Measurements from ENCODE around the gene HSPB9.
A peak's percentile ranks its signal among the peaks of the same experiment; 100 is the strongest.
"Not testable (repeated sequence)": the region's sequence is repeated elsewhere in the genome, so short reads cannot be mapped to it uniquely, and the experiment has no call there.

The HSPB9 gene

DNA sequence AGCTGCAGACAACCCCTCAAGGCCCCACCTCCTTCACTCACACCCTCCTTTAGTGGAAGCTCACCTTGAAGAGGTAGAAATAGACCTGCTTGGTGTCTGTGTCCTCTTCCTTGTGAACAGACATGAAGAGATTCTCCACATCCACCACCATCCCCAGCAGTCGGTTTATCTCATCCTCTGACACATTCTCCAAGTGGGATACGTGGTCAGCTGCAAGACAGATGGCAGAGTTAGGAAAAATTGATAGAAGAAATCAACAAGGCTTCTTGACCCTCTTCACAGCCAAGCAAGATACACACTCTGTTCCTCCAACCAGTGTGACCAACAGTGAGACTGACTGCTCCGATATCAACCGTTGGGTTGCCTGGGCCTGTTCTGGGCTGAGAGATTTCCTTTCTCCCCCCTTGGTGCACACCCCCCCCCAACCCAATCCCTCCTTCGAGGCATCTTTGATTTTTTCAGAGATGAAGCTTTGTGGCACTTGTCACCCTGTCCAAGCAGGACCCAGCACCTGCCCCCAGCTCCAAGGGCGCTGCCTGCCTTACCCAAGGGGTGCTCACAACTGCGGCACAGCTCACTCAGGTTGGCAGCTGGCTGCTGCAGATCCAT lies 2.3 kb upstream of the HSPB9 start:
- DNase-seq: no peak

DNA sequence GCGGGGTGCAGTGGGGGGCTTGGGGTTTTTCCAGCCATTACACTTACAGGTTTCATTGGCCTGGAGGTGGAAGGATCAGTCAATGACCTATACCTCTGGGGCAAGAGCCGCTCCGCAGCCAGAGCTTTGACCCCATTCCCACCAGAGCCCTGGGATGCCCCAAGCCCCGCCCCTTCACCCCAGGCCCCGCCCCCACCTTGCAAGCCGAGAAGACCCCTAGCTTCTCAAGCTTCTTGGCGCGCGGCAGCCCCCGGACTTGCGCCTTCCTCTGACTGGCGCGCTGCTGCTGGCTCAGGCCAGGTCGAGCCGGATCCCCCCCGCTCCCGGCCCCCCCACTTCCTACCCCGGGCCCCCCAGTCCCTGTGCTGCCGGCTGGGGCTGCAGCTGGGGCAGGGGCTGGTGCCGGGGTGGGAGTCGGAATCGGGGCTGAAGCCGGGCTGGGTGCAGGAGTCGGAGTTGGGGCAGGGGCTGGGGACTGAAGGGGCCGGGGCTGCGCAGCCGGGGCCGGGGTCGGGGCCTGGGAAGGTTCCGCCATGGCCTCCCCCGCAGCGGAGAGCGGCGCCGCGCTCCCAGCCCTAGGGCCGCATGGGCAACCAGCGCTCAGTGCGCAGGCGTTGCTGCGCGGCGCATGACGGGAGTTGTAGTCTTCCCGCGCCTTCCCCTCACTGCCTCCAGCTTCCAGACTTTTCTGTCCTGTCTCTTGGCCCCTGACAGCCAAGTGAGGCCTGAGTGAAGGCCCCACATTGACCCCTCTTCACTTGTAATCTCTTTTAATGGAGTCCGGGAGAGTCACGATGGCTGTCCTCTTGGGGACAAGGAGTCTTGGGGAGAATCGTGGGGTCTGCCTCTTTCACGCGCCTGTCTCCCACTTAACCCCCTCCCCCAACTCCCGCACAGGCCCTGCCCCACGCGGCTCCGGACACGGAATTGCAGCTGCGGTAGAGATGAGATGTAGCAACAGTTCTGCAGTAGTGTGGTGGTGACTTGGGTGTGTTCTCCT lies 1.5 kb upstream of the HSPB9 start, which contains the start of gene KAT2A:
TSS of gene KAT2A (minus strand) at position 598 of the 1,000 bp plus-strand sequence. CDS start at position 535, 63 bp downstream.
- DNase-seq: peak; percentile 92

DNA sequence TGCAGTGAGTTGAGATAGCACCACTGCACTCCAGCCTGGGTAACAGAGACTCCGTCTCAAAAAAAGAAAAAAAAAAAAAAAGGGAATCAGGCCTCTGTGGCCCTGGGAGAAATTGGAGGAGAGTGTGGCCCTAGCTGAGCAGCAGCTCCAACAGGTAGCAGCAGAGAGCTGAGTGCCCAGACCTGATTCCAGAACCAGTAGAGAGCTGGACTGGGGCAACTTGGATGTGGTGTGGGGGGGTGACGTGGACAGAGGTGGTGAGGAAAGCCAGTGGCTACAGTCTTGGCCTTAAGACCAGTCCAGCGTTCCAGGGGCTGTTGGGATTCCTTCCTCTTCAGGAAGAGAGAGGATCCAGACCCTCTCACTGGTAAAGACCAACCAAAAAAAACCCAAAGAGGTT lies 1.7 kb downstream of the HSPB9 start:
- no peak for DNase-seq

DNA sequence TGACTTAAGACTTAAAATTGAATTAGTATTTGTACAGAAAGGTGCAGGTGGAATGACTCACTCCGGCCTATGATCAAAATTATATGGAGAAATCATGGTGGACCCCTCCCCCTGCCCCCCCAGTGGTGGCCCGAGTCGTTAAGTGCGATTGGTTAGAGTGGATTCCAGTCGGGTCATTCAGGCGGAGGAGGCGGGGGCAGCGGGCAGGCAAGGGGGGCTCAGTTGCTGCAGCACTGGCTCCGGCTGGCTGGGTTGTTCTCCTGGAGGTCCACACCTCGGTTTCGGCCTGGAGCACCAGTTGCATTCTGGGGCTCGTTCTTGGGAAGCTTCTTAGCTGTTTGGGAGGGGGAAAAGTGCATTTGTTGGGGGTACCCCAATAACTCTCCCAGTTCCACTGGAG lies 3.0 kb downstream of the HSPB9 start:
- no peak for DNase-seq

DNA sequence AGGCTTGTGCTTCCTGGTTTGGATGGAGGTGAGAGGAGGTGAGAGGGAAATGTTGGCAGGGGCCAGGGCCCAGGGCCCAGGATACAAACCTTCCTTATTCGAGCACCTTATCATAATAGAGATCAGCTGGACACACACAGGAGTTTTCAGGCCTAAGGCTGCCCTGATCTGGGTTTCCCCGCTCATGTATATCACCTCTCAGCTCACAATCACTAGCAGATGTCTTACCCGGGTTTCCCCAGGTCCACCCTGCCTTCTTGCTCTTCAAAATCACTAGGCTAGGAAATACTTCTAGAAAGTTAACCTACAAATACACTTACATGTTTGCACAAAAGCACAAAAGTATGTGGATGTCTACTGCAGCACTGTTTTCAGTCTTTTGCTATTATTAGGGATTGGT lies 4.2 kb downstream of the HSPB9 start:
- DNase-seq: no peak

DNA sequence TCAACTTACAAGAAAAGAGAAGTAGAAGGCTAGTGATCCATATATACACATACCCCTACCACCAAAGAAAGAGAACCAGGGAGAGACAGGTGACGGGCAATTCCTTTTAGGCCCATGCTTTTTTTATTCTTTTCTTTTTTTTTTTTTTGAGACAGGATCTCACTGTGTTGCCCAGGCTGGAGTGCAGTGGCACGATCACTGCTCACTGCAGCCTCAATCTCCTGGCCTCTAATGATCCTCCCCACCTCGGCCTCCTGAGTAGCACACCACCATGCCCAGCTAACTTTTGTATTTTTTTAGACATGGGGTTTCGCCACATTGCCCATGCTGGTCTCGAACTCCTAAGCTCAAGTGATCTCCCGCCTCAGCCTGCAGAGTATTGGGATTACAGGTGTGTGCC lies 4.8 kb downstream of the HSPB9 start:
- DNase-seq: no peak

DNA sequence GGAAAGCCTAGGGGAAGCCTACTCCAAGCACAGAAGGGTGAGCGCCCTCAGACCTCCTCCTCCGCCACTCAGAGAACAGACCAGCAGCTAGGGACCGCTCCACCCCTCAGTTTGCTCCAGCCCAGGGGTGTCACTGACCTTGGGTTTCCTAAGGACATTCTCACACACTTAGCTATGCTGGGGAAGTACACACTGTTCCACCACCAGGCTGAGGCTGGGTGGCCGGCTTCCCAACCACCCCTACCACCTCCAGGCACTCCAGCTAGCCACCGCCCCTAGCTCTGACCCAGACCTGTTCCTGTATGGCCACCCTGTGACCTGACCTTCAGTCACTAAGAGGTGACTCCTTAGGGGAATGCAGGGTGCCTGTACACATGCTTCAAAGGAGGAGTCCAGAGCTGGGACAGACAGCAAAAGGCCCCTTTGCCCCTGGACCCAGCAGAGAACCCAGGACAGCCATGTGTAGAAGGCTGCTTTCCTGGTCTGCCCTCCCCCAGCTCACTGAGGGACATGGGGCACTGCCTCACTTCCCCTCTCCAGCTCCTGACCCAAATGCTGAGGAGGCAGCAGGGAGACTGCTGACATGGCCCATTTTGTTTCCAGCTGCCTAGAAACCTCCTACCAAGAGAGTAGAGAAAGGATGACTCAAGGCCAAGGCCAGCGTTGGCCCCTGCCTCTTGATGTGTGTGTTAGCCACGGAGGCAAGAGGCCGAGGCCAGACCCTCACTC lies 6.7 kb downstream of the HSPB9 start:
- no peak for DNase-seq

DNA sequence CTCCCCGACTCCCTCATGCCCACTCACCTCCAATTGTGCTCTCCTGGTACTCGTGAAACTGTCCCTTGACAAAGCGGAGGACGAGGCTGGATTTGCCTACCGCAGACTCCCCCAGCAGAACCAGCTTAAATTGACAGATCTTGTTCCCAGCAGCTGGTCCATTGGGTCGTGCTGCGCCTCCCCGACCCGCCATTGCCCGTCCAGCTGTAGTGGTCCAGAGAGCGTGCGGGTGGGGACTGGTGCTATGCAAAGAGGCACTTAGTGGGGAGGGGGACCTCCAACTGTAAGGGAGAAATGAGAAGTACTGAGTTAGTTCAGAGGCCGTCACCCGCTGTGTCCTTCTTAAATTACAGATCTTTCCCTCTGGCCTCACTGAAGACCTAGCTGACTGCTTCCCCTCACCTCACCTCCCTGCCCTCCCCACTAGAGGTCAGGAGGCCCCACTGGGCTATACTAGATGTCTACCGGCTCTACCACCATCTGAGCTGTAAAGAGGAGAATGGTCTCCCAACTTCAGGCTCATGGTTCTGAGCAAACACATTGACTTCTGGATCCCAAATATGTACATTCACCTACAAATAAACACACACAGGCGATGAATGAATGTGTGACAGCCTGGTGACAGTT lies 7.8 kb downstream of the HSPB9 start:
- no peak for DNase-seq

DNA sequence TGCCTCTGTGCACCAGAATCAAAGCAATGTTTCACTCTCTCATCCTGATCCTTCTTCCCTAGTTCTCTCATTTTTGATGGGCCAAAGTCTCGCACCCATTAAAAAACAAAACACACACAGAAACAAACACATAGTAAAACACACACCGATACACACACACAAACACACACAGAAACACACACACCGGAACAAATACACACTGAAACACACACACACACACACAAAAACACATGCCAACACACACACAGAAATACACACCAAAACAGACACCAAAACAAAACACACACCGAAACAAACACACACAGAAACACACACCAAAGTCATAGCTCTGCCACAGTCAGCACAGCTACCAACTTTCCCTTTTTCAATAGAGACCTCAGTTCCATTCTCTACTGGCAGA lies 8.6 kb downstream of the HSPB9 start:
- no peak for DNase-seq

DNA sequence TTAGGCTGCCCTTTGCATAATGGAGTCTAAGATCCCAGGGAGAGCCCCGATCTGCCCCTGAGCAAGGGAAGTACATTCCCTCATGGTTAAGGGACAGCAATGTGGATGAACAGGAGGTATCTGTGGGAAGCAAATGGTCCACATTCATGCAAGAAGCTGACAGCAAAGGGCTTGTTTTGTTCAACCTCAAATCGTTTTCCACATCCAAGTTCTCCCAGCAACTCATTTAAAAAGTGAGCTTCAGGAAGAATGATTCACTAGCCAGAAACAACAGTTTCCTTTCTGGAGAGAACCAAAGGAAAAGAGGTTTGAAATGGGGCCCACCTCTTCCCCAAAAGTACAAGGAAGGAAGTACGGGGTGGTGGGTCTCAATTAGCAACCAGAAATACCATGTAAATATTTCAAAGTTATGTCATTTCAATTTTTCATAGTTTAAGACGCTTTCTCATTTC lies 9.4 kb downstream of the HSPB9 start:
- DNase-seq: no peak

DNA sequence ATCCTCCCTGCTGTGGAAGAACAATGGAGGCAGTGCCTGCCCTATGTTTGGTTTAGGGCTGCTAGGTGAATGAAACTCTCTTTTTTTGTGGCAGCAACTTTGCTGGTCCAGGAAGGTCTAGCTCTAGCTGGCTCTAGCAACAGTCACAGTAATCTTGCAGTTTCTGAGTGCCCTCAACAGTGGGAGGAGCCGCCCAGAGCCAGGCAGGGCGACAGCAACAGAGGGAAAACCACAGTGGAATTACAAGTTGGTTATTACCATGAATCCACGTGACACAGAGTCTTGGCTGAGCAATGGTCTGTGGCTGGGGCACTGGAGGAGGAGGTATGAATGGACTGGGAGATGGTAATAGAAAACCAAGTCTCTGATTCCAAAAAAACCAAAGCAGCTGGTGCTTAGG lies 10.3 kb downstream of the HSPB9 start:
- DNase-seq: peak; percentile 50

DNA sequence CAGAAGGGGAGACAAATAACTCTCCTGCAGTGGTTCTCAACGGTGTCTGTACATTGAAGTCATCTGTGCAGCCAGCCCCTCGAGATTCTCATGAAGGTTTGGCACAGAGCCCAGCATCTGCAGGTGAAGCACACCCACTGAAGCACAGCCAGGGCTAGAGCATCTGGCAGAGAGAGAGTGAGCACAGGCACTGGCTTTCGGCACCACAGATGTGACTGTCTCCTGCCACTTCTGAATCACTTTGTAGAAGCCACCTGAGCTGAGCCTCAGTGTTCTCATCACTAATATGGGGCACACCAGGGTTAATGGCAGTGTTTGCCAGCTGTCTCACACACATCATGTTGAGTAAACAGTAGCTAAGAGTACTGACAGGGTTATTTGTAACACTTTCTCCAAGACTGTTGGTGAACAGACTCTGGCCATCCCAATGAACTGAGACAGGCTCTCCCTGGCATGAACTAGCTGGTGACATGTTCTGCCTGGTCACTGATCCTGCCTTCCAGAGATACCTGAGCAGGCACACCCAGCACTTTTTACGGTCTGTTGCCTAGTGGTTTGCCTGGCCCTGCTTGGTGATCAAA lies 10.9 kb downstream of the HSPB9 start:
- DNase-seq: no peak

DNA sequence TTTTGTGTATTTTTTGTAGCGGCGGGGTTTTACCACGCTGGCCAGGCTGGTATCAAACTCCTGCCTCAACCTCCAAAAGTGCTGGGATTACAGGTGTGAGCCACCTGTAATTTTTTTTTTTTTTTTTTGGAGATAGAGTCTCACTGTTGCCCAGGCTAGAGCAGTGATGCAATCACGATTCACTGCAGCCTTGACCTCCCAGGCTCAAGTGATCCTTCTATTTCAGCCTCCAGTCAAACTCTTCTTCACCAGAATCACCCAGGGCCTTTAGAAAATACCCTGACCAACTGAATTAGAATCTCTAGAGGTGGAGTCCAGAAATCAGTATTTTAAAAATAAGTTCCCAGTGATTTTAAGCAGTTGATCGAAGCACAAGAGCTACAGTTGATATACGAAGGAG lies 12.5 kb downstream of the HSPB9 start:
- no peak for DNase-seq

DNA sequence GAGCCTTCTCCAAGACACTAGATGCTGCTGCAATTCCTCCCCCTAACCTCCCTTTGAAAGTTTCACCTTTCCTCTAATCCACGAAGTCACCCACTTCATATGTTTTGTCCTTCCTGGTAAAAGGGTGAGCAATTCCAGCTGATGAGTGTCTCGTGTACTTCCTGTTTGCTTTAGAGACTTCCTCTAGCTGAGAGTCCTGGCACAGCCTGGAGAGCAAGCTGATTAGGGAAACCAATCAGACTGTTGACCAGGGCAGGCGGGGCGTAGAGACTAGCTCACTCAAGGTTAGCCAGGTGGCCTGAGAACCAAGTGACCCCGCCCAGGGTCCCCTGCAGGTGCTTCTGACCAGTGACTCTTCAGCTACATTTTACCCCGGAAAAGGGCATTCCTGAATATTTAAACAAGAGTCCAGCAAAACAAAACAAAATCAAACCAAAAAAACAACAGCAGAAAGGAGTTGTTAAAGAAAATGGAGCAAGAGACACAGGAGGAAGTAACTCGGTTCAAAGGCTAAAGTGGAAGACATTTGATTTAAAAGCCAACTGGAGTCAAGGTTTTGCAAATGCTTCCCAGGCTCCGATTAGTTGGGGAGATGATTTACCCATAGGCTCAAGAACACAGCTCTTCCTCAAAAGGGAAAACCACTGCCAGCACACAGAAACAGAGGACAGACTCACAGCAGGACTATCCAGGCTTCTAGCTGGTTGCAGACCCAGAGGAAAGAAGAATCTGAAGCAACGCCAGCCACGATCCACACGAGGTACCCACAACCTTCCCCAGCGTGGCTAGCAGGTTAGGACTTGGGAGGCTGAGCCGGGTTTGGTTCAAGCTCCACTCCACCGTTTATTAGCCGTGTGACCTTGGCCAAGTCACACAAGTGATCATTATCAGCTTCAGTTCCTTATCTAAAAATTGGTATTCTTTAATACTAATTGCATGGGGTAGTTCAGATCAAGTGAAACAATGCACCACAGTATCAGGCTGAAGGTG lies 13.4 kb downstream of the HSPB9 start:
- DNase-seq: peak; percentile 32

DNA sequence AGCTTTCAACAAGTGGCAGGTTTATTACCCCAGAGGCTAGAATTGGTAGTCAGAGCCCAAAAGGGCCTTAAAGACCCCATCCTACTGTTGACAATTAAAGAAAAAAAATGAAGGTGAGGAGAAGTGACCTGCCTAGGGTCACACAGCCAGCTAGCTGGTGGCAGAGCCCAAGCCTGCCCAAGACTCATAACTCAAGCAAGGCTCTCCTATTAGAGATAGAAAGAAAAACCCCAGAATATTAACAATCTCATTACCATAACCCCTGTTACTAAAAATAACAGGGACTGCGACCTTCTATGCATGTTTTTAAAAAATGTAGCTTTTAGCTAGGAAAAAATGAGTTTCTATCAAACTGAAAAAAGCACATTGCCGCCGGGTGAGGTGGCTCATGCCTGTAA lies 14.0 kb downstream of the HSPB9 start:
- DNase-seq: no peak

DNA sequence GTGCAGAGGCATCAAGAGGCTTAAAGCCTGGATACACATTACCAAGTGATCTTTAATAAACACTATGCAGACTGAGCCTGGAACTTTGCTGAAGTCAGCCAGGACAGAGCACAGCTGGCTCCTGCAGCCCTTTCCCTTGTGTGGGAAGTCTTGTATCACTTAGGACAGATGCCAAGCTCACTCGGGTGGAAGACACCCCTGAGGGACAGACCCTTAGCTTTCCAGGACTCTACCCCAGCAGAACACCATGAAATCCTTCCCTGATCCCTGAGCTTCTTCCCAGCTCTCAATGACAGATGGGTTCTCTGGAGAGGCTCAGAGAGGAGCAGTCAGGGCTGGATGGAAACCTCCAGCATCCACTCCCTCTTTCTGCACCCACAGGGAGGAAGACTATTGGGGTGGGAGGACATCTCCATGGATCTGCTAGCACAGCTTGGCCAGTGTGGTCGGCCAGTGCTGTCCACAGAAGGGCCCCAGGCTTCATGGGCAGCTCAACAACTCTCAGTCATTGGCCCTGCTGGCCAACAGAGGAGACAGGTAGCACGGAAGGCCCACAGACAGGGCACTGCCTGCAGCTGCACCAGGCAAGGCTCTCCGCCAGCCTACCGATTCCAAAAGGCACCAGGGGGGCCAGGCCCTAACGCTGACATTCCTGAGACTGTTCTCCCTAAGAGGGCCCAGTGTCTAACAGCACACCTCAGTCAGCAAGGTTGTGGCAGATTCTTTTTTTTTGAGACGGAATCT lies 16.3 kb downstream of the HSPB9 start:
- no peak for DNase-seq

DNA sequence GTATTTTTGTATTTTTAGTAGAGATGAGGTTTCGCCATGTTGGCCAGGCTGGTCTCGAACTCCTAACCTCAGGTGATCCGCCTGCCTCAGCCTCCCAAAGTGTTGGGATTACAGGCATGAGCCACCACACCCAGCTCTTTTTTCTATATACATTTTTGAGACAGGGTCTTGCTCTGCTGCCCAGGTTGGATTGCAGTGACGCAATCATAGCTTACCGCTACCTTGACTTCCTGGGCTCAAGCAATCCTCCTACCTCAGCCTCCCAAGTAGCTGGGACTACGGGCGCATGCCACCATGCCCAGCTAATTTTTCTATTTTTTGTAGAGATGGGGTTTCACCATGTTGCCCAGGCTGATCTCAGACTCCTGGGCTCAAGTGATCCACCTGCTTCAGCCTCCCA lies 18.1 kb downstream of the HSPB9 start:
- not testable (repeated sequence) for DNase-seq

DNA sequence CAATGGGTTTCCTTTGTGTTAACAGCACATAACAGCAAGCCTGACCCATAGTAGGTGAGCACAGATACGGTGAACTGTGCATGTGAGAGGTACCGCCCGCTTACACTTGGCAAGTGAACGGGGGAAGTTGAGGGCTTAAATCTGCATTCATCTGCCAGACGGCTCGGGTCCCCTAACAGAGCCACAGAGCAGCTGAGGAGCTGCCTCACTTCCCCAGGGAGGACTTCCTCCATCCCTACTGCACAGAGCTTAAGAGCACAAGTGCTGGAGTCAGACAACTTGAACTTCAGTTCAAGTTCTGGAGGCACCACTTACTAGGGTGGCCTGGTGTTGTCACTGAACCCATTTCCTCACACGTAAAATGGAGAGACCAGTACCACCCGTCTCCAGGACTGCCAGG lies 18.8 kb downstream of the HSPB9 start:
- no peak for DNase-seq

DNA sequence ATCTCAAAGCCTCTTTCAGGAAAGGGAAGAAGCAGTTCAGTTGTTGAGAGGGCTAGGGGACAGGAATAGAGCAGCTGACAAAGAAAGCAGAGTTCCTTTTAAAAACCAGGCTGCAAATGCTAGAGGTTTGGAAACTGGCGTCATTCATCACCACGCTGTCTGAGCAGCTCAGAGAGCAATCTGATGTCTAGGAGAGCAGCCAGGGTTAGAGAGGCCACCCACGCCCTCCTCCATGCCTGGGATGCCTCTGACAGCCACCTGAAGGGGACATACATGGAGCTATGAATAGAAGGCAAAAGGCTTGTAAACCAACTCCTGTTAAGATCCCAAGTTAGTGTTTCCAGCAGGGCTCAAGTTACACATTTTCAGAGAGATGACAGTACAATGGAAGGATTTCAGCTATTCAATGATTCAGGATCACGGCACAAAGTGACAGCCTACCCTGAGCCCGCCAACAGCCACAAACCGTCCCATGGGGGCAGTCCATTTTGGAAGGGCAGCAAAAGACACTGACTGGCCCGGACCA lies 19.8 kb downstream of the HSPB9 start:
- DNase-seq: no peak

DNA sequence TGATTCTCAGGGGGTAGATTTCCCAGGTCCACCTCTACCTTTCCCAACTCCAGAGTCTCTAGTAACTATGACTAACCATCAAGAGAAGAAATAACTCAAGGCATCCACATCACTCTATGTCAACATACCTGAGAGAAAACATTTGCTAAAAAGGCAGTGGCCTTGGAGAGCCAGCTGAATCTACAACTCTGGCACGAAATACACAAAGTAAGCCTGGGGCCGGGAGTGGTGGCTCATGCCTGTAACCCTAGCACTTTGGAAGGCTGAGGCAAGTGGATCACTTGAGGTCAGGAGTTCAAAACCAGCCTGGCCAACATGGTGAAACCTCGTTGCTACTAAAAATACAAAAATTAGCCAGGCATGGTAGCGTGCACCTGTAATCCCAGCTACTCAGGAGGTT lies 20.5 kb downstream of the HSPB9 start:
- not testable (repeated sequence) for DNase-seq
